Measurements from ENCODE around the gene TIMM44.

Gene TIMM44

GRCh38 chr19:7941895-7942596, 1.4 kb downstream of the TIMM44 start:
- no peak for DNase-seq

GRCh38 chr19:7940841-7941240, 2.6 kb downstream of the TIMM44 start:
- DNase-seq: no peak

GRCh38 chr19:7934766-7935165, 8.7 kb downstream of the TIMM44 start:
- no peak for DNase-seq

GRCh38 chr19:7933828-7934725, 9.4 kb downstream of the TIMM44 start:
- no peak for DNase-seq

- no peak for DNase-seq
These were observed 10.1 kb downstream of the TIMM44 start for GRCh38 chr19:7933411-7933810.

GRCh38 chr19:7932930-7933300, 10.6 kb downstream of the TIMM44 start:
- no peak for DNase-seq

- DNase-seq: no peak
These were observed 11.1 kb downstream of the TIMM44 start for GRCh38 chr19:7932276-7932929.

- no peak for DNase-seq
These were observed 12.0 kb downstream of the TIMM44 start for GRCh38 chr19:7931221-7932061.

GRCh38 chr19:7930765-7931164, 12.7 kb downstream of the TIMM44 start:
- DNase-seq: no peak

- peak; percentile 26 for DNase-seq
These were observed 13.4 kb downstream of the TIMM44 start for GRCh38 chr19:7930030-7930429.

GRCh38 chr19:7928741-7929701, 14.4 kb downstream of the TIMM44 start:
- DNase-seq: peak; percentile 87

GRCh38 chr19:7928334-7928706, 15.1 kb downstream of the TIMM44 start:
- DNase-seq: no peak

GRCh38 chr19:7927605-7928333, 15.7 kb downstream of the TIMM44 start:
- no peak for DNase-seq

- DNase-seq: no peak
These were observed 16.5 kb downstream of the TIMM44 start for GRCh38 chr19:7926727-7927604.

- peak; percentile 58 for DNase-seq
These were observed 17.3 kb downstream of the TIMM44 start, which contains the start of gene CTXN1 for GRCh38 chr19:7926021-7926726. Gene CTXN1, minus strand, starts transcription at chr19:7926135. Its CDS starts 597 bp downstream, at chr19:7925538.

GRCh38 chr19:7925171-7925851, 18.2 kb downstream of the TIMM44 start:
- peak; percentile 78 for DNase-seq

GRCh38 chr19:7924651-7925170, 18.8 kb downstream of the TIMM44 start:
- DNase-seq: no peak

- no peak for DNase-seq
These were observed 19.2 kb downstream of the TIMM44 start for GRCh38 chr19:7924241-7924640.
